Measurements from ENCODE around the gene POMP.
"Not testable (repeated sequence)": the region's sequence is repeated elsewhere in the genome, so short reads cannot be mapped to it uniquely, and the experiment has no call there.

POMP gene

GRCh38 chr13:28638756-28639155 is 20.2 kb upstream of the POMP start:
- no peak for DNase-seq

- no peak for DNase-seq
These were observed 17.9 kb upstream of the POMP start for GRCh38 chr13:28640861-28641599.

- DNase-seq = no peak
These were observed 17.4 kb upstream of the POMP start for GRCh38 chr13:28641600-28641926.

- DNase-seq = no peak
These were observed 8.6 kb upstream of the POMP start for GRCh38 chr13:28650284-28650683.

- no peak for DNase-seq
These were observed 7.0 kb upstream of the POMP start for GRCh38 chr13:28651810-28652401.

GRCh38 chr13:28653111-28653510 is 5.8 kb upstream of the POMP start:
- no peak for DNase-seq

- no peak for DNase-seq
These were observed 4.7 kb upstream of the POMP start for GRCh38 chr13:28654276-28654675.

- DNase-seq = no peak
These were observed 3.4 kb upstream of the POMP start for GRCh38 chr13:28655561-28655960.

- no peak for DNase-seq
These were observed 969 bp upstream of the POMP start for GRCh38 chr13:28657784-28658538.

- DNase-seq = no peak
These were observed 463 bp upstream of the POMP start for GRCh38 chr13:28658539-28658795.

- no peak for DNase-seq
These were observed 666 bp downstream of the POMP start for GRCh38 chr13:28659621-28659970.

GRCh38 chr13:28666897-28667488 is 8.1 kb downstream of the POMP start:
- DNase-seq = no peak

GRCh38 chr13:28671126-28671792 is 12.3 kb downstream of the POMP start:
- DNase-seq = no peak

- DNase-seq = no peak
These were observed 19.9 kb downstream of the POMP start for GRCh38 chr13:28678809-28679208.

- DNase-seq = no peak
These were observed 20.7 kb downstream of the POMP start for GRCh38 chr13:28679628-28680027.

GRCh38 chr13:28680541-28680940 is 21.6 kb downstream of the POMP start:
- no peak for DNase-seq

- DNase-seq = not testable (repeated sequence)
These were observed 24.2 kb downstream of the POMP start for GRCh38 chr13:28683169-28683568.

- no peak for DNase-seq
These were observed 25.3 kb downstream of the POMP start for GRCh38 chr13:28684257-28684656.

GRCh38 chr13:28685114-28685513 is 26.2 kb downstream of the POMP start:
- DNase-seq = no peak

- no peak for DNase-seq
These were observed 27.0 kb downstream of the POMP start for GRCh38 chr13:28685892-28686291.

- not testable (repeated sequence) for DNase-seq
These were observed 34.9 kb downstream of the POMP start for GRCh38 chr13:28693605-28694491.

GRCh38 chr13:28697441-28697840 is 38.5 kb downstream of the POMP start:
- DNase-seq = no peak

- no peak for DNase-seq
These were observed 40.3 kb downstream of the POMP start for GRCh38 chr13:28699246-28699645.

Data from NCI-H2171 (cell line).